ENCODE results near the gene MACROD2. TPM values are rescaled to one million over a fixed set of nuclear protein-coding genes. Genes with fewer than 3 reads are reported as not detected.
A peak's percentile ranks its signal among the peaks of the same experiment; 100 is the strongest.

MACROD2 gene
- total RNA-seq, 1 donor from 2014 or later: 1.6 TPM

- Histone ChIP-seq H3K36me3 (ENCODE audit: control insufficient read depth, insufficient read depth, low read length) (no peaks in the 10 kb centered on the region), H3K4me3 (ENCODE audit: low read depth, low read length) (no peak overlapping the region), H3K27me3 (ENCODE audit: control insufficient read depth, insufficient read depth, low read length) (no peaks in the 10 kb centered on the region)
- no peak for DNase-seq (ENCODE audit: low read depth)
- TF ChIP-seq CTCF (IDR thresholded peaks at IDR 0.05; ENCODE audit: insufficient read depth, low read length, severe bottlenecking): no peak
- FAIRE-seq: no peak
These were observed 304.5 kb downstream of the MACROD2 start for GRCh38 chr20:14299831-14300230.

GRCh38 chr20:14303106-14303505 is 307.8 kb downstream of the MACROD2 start:
- no peak for TF ChIP-seq CTCF (IDR thresholded peaks at IDR 0.05; ENCODE audit: insufficient read depth, low read length, severe bottlenecking)
- DNase-seq (ENCODE audit: low read depth): no peak
- FAIRE-seq: no peak
- H3K36me3 ChIP-seq (ENCODE audit: control insufficient read depth, insufficient read depth, low read length): no peaks in the 10 kb centered on the region
- no peaks in the 10 kb centered on the region for H3K27me3 ChIP-seq (ENCODE audit: control insufficient read depth, insufficient read depth, low read length)
- H3K4me3 ChIP-seq (ENCODE audit: low read depth, low read length): no peak overlapping the region

- Histone ChIP-seq H3K4me3 (ENCODE audit: low read depth, low read length) (no peak overlapping the region), H3K27me3 (ENCODE audit: control insufficient read depth, insufficient read depth, low read length) (no peaks in the 10 kb centered on the region), H3K36me3 (ENCODE audit: control insufficient read depth, insufficient read depth, low read length) (no peaks in the 10 kb centered on the region)
- DNase-seq (ENCODE audit: low read depth) (no peak), FAIRE-seq (no peak)
- TF ChIP-seq CTCF (IDR thresholded peaks at IDR 0.05; ENCODE audit: insufficient read depth, low read length, severe bottlenecking): no peak
These were observed 308.3 kb downstream of the MACROD2 start for GRCh38 chr20:14303651-14304050.

GRCh38 chr20:14304472-14304871 is 309.2 kb downstream of the MACROD2 start:
- Histone ChIP-seq H3K36me3 (ENCODE audit: control insufficient read depth, insufficient read depth, low read length) (no peaks in the 10 kb centered on the region), H3K27me3 (ENCODE audit: control insufficient read depth, insufficient read depth, low read length) (no peaks in the 10 kb centered on the region), H3K4me3 (ENCODE audit: low read depth, low read length) (no peak overlapping the region)
- TF ChIP-seq CTCF (IDR thresholded peaks at IDR 0.05; ENCODE audit: insufficient read depth, low read length, severe bottlenecking): no peak
- FAIRE-seq: no peak
- DNase-seq (ENCODE audit: low read depth): no peak

- H3K36me3 ChIP-seq (ENCODE audit: control insufficient read depth, insufficient read depth, low read length): no peaks in the 10 kb centered on the region
- no peak overlapping the region for H3K4me3 ChIP-seq (ENCODE audit: low read depth, low read length)
- no peak for TF ChIP-seq CTCF (IDR thresholded peaks at IDR 0.05; ENCODE audit: insufficient read depth, low read length, severe bottlenecking)
- DNase-seq (ENCODE audit: low read depth): no peak
- H3K27me3 ChIP-seq (ENCODE audit: control insufficient read depth, insufficient read depth, low read length): no peaks in the 10 kb centered on the region
- no peak for FAIRE-seq
These were observed 312.6 kb downstream of the MACROD2 start for GRCh38 chr20:14307956-14308355.

GRCh38 chr20:14310977-14311627 is 315.8 kb downstream of the MACROD2 start:
- Histone ChIP-seq H3K27me3 (ENCODE audit: control insufficient read depth, insufficient read depth, low read length) (no peaks in the 10 kb centered on the region), H3K4me3 (ENCODE audit: low read depth, low read length) (no peak overlapping the region), H3K36me3 (ENCODE audit: control insufficient read depth, insufficient read depth, low read length) (no peaks in the 10 kb centered on the region)
- no peak for FAIRE-seq
- DNase-seq (ENCODE audit: low read depth): peak; percentile 82
- no peak for TF ChIP-seq CTCF (IDR thresholded peaks at IDR 0.05; ENCODE audit: insufficient read depth, low read length, severe bottlenecking)

All from bronchial epithelial cell (primary cell).